PC-9 (cell line): ENCODE data around the gene PALD1. TPM values are rescaled to one million over a fixed set of nuclear protein-coding genes. Genes with fewer than 3 reads are reported as not detected.

Experiments
- BruUV-seq: library from RNA; stranded (reverse); fragments of 400-500 nt; replicated peaks from 2 replicates; lab custom pipeline; 2021; lab: Mats Ljungman, UMichigan
- CTCF ChIA-PET: fragments of 300-600 bp; sonication (Branson Sonifier 250); formaldehyde crosslinking; loops from one replicate; lab custom pipeline; 2022; ENCODE audit warnings: antibody characterized with exemption; lab: Charles Lee
- POLR2A ChIA-PET: fragments of 300-600 bp; sonication (Branson Sonifier 250); formaldehyde crosslinking; loops from one replicate; lab custom pipeline; 2022; ENCODE audit warnings: antibody characterized with exemption; ENCODE audit not compliant: unreplicated experiment; lab: Charles Lee
- DNase-seq, 2 experiments: peaks; one replicate each; pipeline versions ENCODE4 v3.0.0 to v3.0.0-alpha.2; 2015 to 2022; ENCODE audit warnings: mixed read lengths in 1 of 2
- H2AFZ ChIP-seq: fragments of 200-600 bp; sonication (generic); 2 replicates; pipeline ENCODE4 v1.8.1; 2017; ENCODE audit warnings: antibody characterized with exemption
- H3F3A ChIP-seq: fragments of 200-600 bp; sonication (generic); 2 replicates; pipeline ENCODE4 v1.8.1; 2017; ENCODE audit warnings: antibody characterized with exemption, mild to moderate bottlenecking, low read depth; ENCODE audit not compliant: insufficient read depth
- H3K27ac ChIP-seq: fragments of 200-600 bp; sonication (generic); 2 replicates; pipeline ENCODE4 v1.6.1; 2016; ENCODE audit warnings: mixed run types
- H3K27me3 ChIP-seq: fragments of 200-600 bp; sonication (generic); 2 replicates; pipeline ENCODE4 v1.6.1; 2016; ENCODE audit warnings: low read depth, mixed run types; ENCODE audit not compliant: insufficient read depth
- H3K36me3 ChIP-seq: fragments of 200-600 bp; sonication (generic); 2 replicates; pipeline ENCODE4 v1.6.1; 2016; ENCODE audit warnings: low read depth, mixed run types
- H3K4me1 ChIP-seq: fragments of 200-600 bp; sonication (generic); replicated peaks from 2 replicates; pipeline ENCODE4 v1.6.1; 2016; ENCODE audit warnings: mixed run types; ENCODE audit not compliant: insufficient read depth
- H3K4me2 ChIP-seq: fragments of 200-600 bp; sonication (generic); 2 replicates; pipeline ENCODE4 v1.6.1; 2017; ENCODE audit warnings: mixed run types
- H3K4me3 ChIP-seq: fragments of 200-600 bp; sonication (generic); 2 replicates; pipeline ENCODE4 v1.6.1; 2016; ENCODE audit warnings: mixed run types
- H3K79me2 ChIP-seq: fragments of 200-600 bp; sonication (generic); 2 replicates; pipeline ENCODE4 v1.6.1; 2017; ENCODE audit warnings: low read depth, mixed run types
- H3K9me2 ChIP-seq: fragments of 200-600 bp; sonication (generic); 2 replicates; pipeline ENCODE4 v1.8.1; 2017; ENCODE audit warnings: mild to moderate bottlenecking; ENCODE audit not compliant: insufficient read depth
- H3K9me3 ChIP-seq: fragments of 200-600 bp; sonication (generic); 2 replicates; pipeline ENCODE4 v1.8.1; 2016; ENCODE audit warnings: low read depth; ENCODE audit not compliant: insufficient read depth
- H4K20me1 ChIP-seq: fragments of 200-600 bp; sonication (generic); 2 replicates; pipeline ENCODE4 v1.8.1; 2017; ENCODE audit not compliant: insufficient read depth
- CTCF ChIP-seq: fragments of 200-600 bp; sonication (generic); conservative IDR thresholded peaks from 2 replicates; pipeline ENCODE4 v1.6.1; 2017; ENCODE audit warnings: mixed run types, antibody characterized with exemption, mild to moderate bottlenecking, moderate library complexity
- EZH2 ChIP-seq: fragments of 200-600 bp; sonication (generic); IDR thresholded peaks from 2 replicates; pipeline ENCODE4 v1.8.0; 2017; ENCODE audit warnings: antibody characterized with exemption, low read depth
- intact Hi-C: fragments of 100-400 bp; cut with micrococcal nuclease; formaldehyde crosslinking; loops from one replicate; pipeline ENCODE4 v1.10.0; 2022; ENCODE audit not compliant: unreplicated experiment
- total RNA-seq: library from RNA; stranded (reverse); gene quantifications from 2 replicates; pipeline ENCODE4 v1.2.3, GENCODE V29; 2021

Gene PALD1
- total RNA-seq, 1 experiment from 2014 or later = 5.2 TPM

GRCh38 chr10:70540789-70541360 is 62.3 kb downstream of the PALD1 start:
- Histone ChIP-seq H4K20me1 (no peaks in the 10 kb centered on the region), H3K4me2 (no peak overlapping the region), H3K27ac (no peak overlapping the region), H3K9me2 (no peaks in the 10 kb centered on the region), H3K36me3 (no peaks in the 10 kb centered on the region), H3K79me2 (no peaks in the 10 kb centered on the region), H2AFZ (no peak overlapping the region), H3K4me1 (no peaks in the 10 kb centered on the region), H3K4me3 (no peak overlapping the region), H3K9me3 (no peaks in the 10 kb centered on the region), H3F3A (no peaks in the 10 kb centered on the region), H3K27me3 (no peaks in the 10 kb centered on the region)
- intact Hi-C loops = no loop called here
- DNase-seq = no peak
- ChIA-PET CTCF (no interaction called here), POLR2A (no interaction called here)
- BruUV-seq = no TSS peak
- TF ChIP-seq CTCF (peak; percentile 29; the same call in 1 of the 2 replicates), EZH2 (no peak)

DNA sequence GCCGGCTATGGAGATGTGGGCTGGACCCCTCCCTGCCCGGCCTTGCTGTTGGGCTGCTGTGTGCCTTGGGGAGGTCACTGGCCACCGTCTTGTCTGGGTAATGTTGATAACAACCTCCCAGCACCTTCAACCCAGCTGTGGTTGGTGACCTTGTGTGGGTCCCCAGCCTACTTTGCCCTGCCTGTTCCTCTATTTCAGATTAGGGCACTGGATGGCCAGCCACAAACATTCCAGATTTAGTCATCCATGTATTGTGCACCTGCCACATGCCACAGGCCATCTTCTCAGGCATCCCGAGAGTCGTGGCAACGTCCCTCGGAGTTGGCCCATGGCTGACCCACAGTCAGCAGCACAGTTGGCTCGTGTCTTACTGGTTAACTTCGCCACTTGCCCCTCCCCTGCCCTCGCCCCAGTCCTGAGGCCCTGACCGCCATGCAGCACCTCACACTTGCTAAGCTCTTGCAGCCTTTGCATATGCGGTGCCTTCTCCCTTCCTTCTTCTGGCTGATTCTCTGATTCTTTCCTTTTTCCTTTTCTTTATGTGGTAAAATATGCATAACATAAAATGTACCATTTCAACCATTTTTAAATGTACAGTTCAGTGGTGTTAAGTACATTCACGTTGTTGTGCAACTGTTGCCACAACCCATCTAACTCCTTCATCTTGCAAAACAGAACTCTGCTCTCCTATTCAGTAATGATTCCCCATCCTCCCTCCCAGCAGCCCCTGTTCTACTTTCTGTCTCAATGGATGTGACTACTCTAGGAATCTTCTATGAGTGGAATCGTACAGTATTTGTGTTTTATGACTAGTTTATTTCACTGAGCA is 63.4 kb downstream of the PALD1 start:
- no TSS peak for BruUV-seq
- H2AFZ ChIP-seq = no peak overlapping the region
- H3K36me3 ChIP-seq = no peaks in the 10 kb centered on the region
- H3K9me2 ChIP-seq = no peaks in the 10 kb centered on the region
- no peak overlapping the region for H3K27ac ChIP-seq
- H3K4me2 ChIP-seq = no peak overlapping the region
- CTCF ChIA-PET = no interaction called here
- H3K27me3 ChIP-seq = no peaks in the 10 kb centered on the region
- DNase-seq = no peak
- POLR2A ChIA-PET = no interaction called here
- H4K20me1 ChIP-seq = no peaks in the 10 kb centered on the region
- H3K4me1 ChIP-seq = no peaks in the 10 kb centered on the region
- intact Hi-C loops = no loop called here
- H3F3A ChIP-seq = no peaks in the 10 kb centered on the region
- no peak for TF ChIP-seq CTCF
- no peak for TF ChIP-seq EZH2
- H3K9me3 ChIP-seq = no peaks in the 10 kb centered on the region
- no peaks in the 10 kb centered on the region for H3K79me2 ChIP-seq
- H3K4me3 ChIP-seq = no peak overlapping the region

- Histone ChIP-seq H3K27ac (no peak overlapping the region), H3K9me2 (no peaks in the 10 kb centered on the region), H3K36me3 (no peaks in the 10 kb centered on the region), H4K20me1 (no peaks in the 10 kb centered on the region), H3K4me1 (no peaks in the 10 kb centered on the region), H3K79me2 (no peaks in the 10 kb centered on the region), H3K4me2 (no peak overlapping the region), H3K27me3 (no peaks in the 10 kb centered on the region), H3F3A (no peaks in the 10 kb centered on the region), H2AFZ (no peak overlapping the region), H3K9me3 (no peaks in the 10 kb centered on the region), H3K4me3 (no peak overlapping the region)
- TF ChIP-seq EZH2 (no peak), CTCF (peak; percentile 39)
- intact Hi-C loops = no loop called here
- no TSS peak for BruUV-seq
- no peak for DNase-seq
- ChIA-PET POLR2A (no interaction called here), CTCF (no interaction called here)
Measured at GRCh38 chr10:70542565-70542938, 64.0 kb downstream of the PALD1 start.
